GM23338 (cell line): ENCODE results near the gene EPS8L3. TPM values are rescaled to one million over a fixed set of nuclear protein-coding genes. Genes with fewer than 3 reads are reported as not detected.

ENCODE experiments used
- ATAC-seq: fragments of 200-7000 bp; cut with Tn5 transposase; 3 replicates; pipeline ENCODE4 v1.9.1; 2020
- DNase-seq: peaks from one replicate; pipeline ENCODE4 v3.0.0-alpha.2; 2015; ENCODE audit warnings: low spot score
- H2AFZ ChIP-seq: fragments of 200-600 bp; sonication (generic); 2 replicates; pipeline ENCODE4 v1.8.0; 2016; ENCODE audit warnings: antibody characterized with exemption, mild to moderate bottlenecking, moderate library complexity
- H3F3A ChIP-seq: fragments of 200-600 bp; sonication (generic); replicated peaks from 2 replicates; pipeline ENCODE4 v1.8.0; 2017; ENCODE audit warnings: antibody characterized with exemption, mixed run types, low read depth
- H3K27ac ChIP-seq: fragments of 200-600 bp; sonication (generic); 2 replicates; pipeline ENCODE4 v1.6.1; 2016; ENCODE audit warnings: low read depth
- H3K27me3 ChIP-seq: fragments of 200-600 bp; sonication (generic); 2 replicates; pipeline ENCODE4 v1.8.0; 2016; ENCODE audit warnings: mild to moderate bottlenecking, mixed run types, moderate library complexity; ENCODE audit not compliant: insufficient read depth
- H3K36me3 ChIP-seq: fragments of 200-600 bp; sonication (generic); 2 replicates; pipeline ENCODE4 v1.8.0; 2016; ENCODE audit warnings: mild to moderate bottlenecking; ENCODE audit not compliant: insufficient read depth
- H3K4me1 ChIP-seq: fragments of 200-600 bp; sonication (generic); 2 replicates; pipeline ENCODE4 v1.8.0; 2016; ENCODE audit warnings: mild to moderate bottlenecking, moderate library complexity; ENCODE audit not compliant: insufficient read depth
- H3K4me2 ChIP-seq: fragments of 200-600 bp; sonication (generic); 2 replicates; pipeline ENCODE4 v1.7.1; 2017; ENCODE audit warnings: mixed run types
- H3K4me3 ChIP-seq: fragments of 200-600 bp; sonication (generic); 2 replicates; pipeline ENCODE4 v1.6.1; 2016; ENCODE audit warnings: mixed run types
- H3K79me2 ChIP-seq: fragments of 200-600 bp; sonication (generic); replicated peaks from 2 replicates; pipeline ENCODE4 v1.8.0; 2017; ENCODE audit warnings: mild to moderate bottlenecking; ENCODE audit not compliant: insufficient read depth
- H3K9me2 ChIP-seq: fragments of 200-600 bp; sonication (generic); 2 replicates; pipeline ENCODE4 v1.8.0; 2017; ENCODE audit not compliant: insufficient read depth
- H4K20me1 ChIP-seq: fragments of 200-600 bp; sonication (generic); replicated peaks from 2 replicates; pipeline ENCODE4 v1.8.0; 2017; ENCODE audit warnings: mild to moderate bottlenecking; ENCODE audit not compliant: insufficient read depth
- H3K27ac Mint-ChIP-seq: 2 replicates; pipeline ENCODE4 v1.8.0; 2020; ENCODE audit warnings: inconsistent platforms, mild to moderate bottlenecking, moderate library complexity, mixed read lengths
- H3K27me3 Mint-ChIP-seq: 3 replicates; pipeline ENCODE4 v1.8.0; 2022; ENCODE audit warnings: low read depth, mild to moderate bottlenecking, moderate library complexity, mixed read lengths, inconsistent platforms; ENCODE audit not compliant: insufficient read depth, poor library complexity
- H3K36me3 Mint-ChIP-seq: 3 replicates; pipeline ENCODE4 v1.8.0; 2021; ENCODE audit warnings: low read depth, mild to moderate bottlenecking, inconsistent platforms, moderate library complexity, mixed read lengths
- H3K4me1 Mint-ChIP-seq: 3 replicates; pipeline ENCODE4 v1.8.0; 2020; ENCODE audit warnings: mild to moderate bottlenecking, inconsistent platforms, mixed read lengths
- H3K4me3 Mint-ChIP-seq: 3 replicates; pipeline ENCODE4 v1.8.0; 2021; ENCODE audit warnings: moderate library complexity, mild to moderate bottlenecking, inconsistent platforms, mixed read lengths
- H3K9me3 Mint-ChIP-seq: 3 replicates; pipeline ENCODE4 v1.8.0; 2020; ENCODE audit warnings: moderate library complexity, mild to moderate bottlenecking, inconsistent platforms, mixed read lengths
- CREB1 ChIP-seq: fragments of 250-450 bp; sonication (Bioruptor Pico); IDR thresholded peaks from 2 replicates; pipeline ENCODE4 v1.5.0; 2020; ENCODE audit warnings: low read depth, mild to moderate bottlenecking, moderate library complexity
- EZH2 ChIP-seq: fragments of 200-600 bp; sonication (generic); IDR thresholded peaks from one replicate; pipeline ENCODE4 v1.8.0; 2017; ENCODE audit warnings: antibody characterized with exemption, mild to moderate bottlenecking, low read depth; ENCODE audit not compliant: unreplicated experiment
- JUNB ChIP-seq: IDR thresholded peaks from one replicate; pipeline ENCODE4 v1.6.1; 2016; ENCODE audit warnings: antibody characterized with exemption; ENCODE audit not compliant: unreplicated experiment
- NANOG ChIP-seq: IDR thresholded peaks from 2 replicates; pipeline ENCODE4 v1.6.1; 2016; ENCODE audit warnings: antibody characterized with exemption, borderline replicate concordance
- POLR2AphosphoS5 ChIP-seq: IDR thresholded peaks from 2 replicates; pipeline ENCODE4 v1.6.1; 2016; ENCODE audit warnings: antibody characterized with exemption, low read depth
- ZNF331 ChIP-seq: fragments of 250-450 bp; sonication (Bioruptor Pico); IDR thresholded peaks from 2 replicates; pipeline ENCODE4 v1.5.0; 2020; ENCODE audit warnings: low read depth, mild to moderate bottlenecking, moderate library complexity
- polyA plus RNA-seq: library from polyadenylated mRNA; unstranded; fragments of >200 nt; fragmentation: Nextera tagmentation; extraction: Ambion mirVana; gene quantifications from 2 replicates; pipeline ENCODE4 v1.2.1, GENCODE V29; 2016
- total RNA-seq: library from RNA; depleted of rRNA; stranded (reverse); fragments of >200 nt; shearing (Covaris generic); gene quantifications from 2 replicates; pipeline ENCODE4 v1.2.3, GENCODE V29; 2014
- TF ChIP-seq, protein P1 (sequence below): fragments of 250-450 bp; sonication (Bioruptor Pico); IDR thresholded peaks from 2 replicates; pipeline ENCODE4 v1.5.0; 2020; ENCODE audit warnings: mild to moderate bottlenecking, moderate library complexity
- TF ChIP-seq, protein P2 (sequence below), 2 experiments: fragments of 200-600 bp in 1 of 2; sonication (generic) in 1 of 2; conservative IDR thresholded peaks; 2 replicates each; pipeline versions ENCODE4 v1.5.1 to v1.6.1; 2016 to 2017; ENCODE audit warnings: antibody characterized with exemption in 2 of 2, low read depth in 2 of 2, mild to moderate bottlenecking in 2 of 2, moderate library complexity in 1 of 2
- TF ChIP-seq, protein P3 (sequence below): IDR thresholded peaks from 2 replicates; pipeline ENCODE4 v1.6.1; 2016; ENCODE audit warnings: antibody characterized with exemption

EPS8L3 gene
- total and polyA plus RNA-seq, 2 experiments from 2014 or later: not detected

GRCh38 chr1:109761227-109762038 is 2.3 kb downstream of the EPS8L3 start:
- H3K9me2 ChIP-seq: no peaks in the 10 kb centered on the region
- DNase-seq: no peak
- H3K27me3 ChIP-seq: no peaks in the 10 kb centered on the region
- no peak overlapping the region for H3K4me3 Mint-ChIP-seq
- H3K27ac ChIP-seq: no peak overlapping the region
- no peaks in the 10 kb centered on the region for H3K4me1 ChIP-seq
- H3K27ac Mint-ChIP-seq: no peak overlapping the region
- no peaks in the 10 kb centered on the region for H3F3A ChIP-seq
- no peak for ATAC-seq
- H3K79me2 ChIP-seq: no peaks in the 10 kb centered on the region
- no peaks in the 10 kb centered on the region for H4K20me1 ChIP-seq
- no peaks in the 10 kb centered on the region; the same call in 2 of the 3 replicates for H3K9me3 Mint-ChIP-seq
- no peak overlapping the region for H2AFZ ChIP-seq
- no peak overlapping the region for H3K4me2 ChIP-seq
- H3K4me1 Mint-ChIP-seq: peaks cover 5% of the 10 kb centered on the region
- no peaks in the 10 kb centered on the region for H3K36me3 ChIP-seq
- peaks cover 13% of the 10 kb centered on the region for H3K27me3 Mint-ChIP-seq
- no peak overlapping the region for H3K4me3 ChIP-seq
- TF ChIP-seq EZH2 (no peak), POLR2AphosphoS5 (no peak), ZNF331 (no peak), NANOG (no peak), JUNB (no peak), CREB1 (CRISPR knock-in tag) (no peak)
- TF ChIP-seq, protein P1, sequence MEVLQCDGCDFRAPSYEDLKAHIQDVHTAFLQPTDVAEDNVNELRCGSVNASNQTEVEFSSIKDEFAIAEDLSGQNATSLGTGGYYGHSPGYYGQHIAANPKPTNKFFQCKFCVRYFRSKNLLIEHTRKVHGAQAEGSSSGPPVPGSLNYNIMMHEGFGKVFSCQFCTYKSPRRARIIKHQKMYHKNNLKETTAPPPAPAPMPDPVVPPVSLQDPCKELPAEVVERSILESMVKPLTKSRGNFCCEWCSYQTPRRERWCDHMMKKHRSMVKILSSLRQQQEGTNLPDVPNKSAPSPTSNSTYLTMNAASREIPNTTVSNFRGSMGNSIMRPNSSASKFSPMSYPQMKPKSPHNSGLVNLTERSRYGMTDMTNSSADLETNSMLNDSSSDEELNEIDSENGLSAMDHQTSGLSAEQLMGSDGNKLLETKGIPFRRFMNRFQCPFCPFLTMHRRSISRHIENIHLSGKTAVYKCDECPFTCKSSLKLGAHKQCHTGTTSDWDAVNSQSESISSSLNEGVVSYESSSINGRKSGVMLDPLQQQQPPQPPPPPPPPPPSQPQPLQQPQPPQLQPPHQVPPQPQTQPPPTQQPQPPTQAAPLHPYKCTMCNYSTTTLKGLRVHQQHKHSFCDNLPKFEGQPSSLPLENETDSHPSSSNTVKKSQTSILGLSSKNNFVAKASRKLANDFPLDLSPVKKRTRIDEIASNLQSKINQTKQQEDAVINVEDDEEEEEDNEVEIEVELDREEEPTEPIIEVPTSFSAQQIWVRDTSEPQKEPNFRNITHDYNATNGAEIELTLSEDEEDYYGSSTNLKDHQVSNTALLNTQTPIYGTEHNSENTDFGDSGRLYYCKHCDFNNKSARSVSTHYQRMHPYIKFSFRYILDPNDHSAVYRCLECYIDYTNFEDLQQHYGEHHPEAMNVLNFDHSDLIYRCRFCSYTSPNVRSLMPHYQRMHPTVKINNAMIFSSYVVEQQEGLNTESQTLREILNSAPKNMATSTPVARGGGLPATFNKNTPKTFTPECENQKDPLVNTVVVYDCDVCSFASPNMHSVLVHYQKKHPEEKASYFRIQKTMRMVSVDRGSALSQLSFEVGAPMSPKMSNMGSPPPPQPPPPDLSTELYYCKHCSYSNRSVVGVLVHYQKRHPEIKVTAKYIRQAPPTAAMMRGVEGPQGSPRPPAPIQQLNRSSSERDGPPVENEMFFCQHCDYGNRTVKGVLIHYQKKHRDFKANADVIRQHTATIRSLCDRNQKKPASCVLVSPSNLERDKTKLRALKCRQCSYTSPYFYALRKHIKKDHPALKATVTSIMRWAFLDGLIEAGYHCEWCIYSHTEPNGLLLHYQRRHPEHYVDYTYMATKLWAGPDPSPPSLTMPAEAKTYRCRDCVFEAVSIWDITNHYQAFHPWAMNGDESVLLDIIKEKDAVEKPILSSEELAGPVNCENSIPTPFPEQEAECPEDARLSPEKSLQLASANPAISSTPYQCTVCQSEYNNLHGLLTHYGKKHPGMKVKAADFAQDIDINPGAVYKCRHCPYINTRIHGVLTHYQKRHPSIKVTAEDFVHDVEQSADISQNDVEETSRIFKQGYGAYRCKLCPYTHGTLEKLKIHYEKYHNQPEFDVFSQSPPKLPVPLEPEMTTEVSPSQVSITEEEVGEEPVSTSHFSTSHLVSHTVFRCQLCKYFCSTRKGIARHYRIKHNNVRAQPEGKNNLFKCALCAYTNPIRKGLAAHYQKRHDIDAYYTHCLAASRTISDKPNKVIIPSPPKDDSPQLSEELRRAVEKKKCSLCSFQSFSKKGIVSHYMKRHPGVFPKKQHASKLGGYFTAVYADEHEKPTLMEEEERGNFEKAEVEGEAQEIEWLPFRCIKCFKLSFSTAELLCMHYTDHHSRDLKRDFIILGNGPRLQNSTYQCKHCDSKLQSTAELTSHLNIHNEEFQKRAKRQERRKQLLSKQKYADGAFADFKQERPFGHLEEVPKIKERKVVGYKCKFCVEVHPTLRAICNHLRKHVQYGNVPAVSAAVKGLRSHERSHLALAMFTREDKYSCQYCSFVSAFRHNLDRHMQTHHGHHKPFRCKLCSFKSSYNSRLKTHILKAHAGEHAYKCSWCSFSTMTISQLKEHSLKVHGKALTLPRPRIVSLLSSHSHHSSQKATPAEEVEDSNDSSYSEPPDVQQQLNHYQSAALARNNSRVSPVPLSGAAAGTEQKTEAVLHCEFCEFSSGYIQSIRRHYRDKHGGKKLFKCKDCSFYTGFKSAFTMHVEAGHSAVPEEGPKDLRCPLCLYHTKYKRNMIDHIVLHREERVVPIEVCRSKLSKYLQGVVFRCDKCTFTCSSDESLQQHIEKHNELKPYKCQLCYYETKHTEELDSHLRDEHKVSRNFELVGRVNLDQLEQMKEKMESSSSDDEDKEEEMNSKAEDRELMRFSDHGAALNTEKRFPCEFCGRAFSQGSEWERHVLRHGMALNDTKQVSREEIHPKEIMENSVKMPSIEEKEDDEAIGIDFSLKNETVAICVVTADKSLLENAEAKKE: no peak
- TF ChIP-seq, protein P2, sequence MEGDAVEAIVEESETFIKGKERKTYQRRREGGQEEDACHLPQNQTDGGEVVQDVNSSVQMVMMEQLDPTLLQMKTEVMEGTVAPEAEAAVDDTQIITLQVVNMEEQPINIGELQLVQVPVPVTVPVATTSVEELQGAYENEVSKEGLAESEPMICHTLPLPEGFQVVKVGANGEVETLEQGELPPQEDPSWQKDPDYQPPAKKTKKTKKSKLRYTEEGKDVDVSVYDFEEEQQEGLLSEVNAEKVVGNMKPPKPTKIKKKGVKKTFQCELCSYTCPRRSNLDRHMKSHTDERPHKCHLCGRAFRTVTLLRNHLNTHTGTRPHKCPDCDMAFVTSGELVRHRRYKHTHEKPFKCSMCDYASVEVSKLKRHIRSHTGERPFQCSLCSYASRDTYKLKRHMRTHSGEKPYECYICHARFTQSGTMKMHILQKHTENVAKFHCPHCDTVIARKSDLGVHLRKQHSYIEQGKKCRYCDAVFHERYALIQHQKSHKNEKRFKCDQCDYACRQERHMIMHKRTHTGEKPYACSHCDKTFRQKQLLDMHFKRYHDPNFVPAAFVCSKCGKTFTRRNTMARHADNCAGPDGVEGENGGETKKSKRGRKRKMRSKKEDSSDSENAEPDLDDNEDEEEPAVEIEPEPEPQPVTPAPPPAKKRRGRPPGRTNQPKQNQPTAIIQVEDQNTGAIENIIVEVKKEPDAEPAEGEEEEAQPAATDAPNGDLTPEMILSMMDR (conservative IDR thresholded peaks at IDR 0.05; ENCODE audit: low read depth in 2 of 2): no peak
- TF ChIP-seq, protein P3, sequence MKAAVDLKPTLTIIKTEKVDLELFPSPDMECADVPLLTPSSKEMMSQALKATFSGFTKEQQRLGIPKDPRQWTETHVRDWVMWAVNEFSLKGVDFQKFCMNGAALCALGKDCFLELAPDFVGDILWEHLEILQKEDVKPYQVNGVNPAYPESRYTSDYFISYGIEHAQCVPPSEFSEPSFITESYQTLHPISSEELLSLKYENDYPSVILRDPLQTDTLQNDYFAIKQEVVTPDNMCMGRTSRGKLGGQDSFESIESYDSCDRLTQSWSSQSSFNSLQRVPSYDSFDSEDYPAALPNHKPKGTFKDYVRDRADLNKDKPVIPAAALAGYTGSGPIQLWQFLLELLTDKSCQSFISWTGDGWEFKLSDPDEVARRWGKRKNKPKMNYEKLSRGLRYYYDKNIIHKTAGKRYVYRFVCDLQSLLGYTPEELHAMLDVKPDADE: no peak
- no peaks in the 10 kb centered on the region; the same call in 2 of the 3 replicates for H3K36me3 Mint-ChIP-seq
